Parathyroid adenoma (tissue), 2 donors: Measurements from ENCODE around the gene IWS1.
"Not testable (repeated sequence)": the region's sequence is repeated elsewhere in the genome, so short reads cannot be mapped to it uniquely, and the experiment has no call there.

Source experiments
- H2AFZ ChIP-seq: fragments of 300-600 bp; sonication (generic); one replicate; pipeline ENCODE4 v1.7.0; 2017; ENCODE audit warnings: antibody characterized with exemption, mild to moderate bottlenecking
- H3K27ac ChIP-seq: fragments of 300-600 bp; sonication (generic); one replicate; pipeline ENCODE4 v1.7.0; 2017
- H3K27me3 ChIP-seq: fragments of 300-600 bp; sonication (generic); one replicate; pipeline ENCODE4 v1.7.0; 2017; ENCODE audit warnings: low read length; ENCODE audit not compliant: control insufficient read depth, insufficient read depth
- H3K36me3 ChIP-seq: fragments of 300-600 bp; sonication (generic); one replicate; pipeline ENCODE4 v1.7.0; 2017; ENCODE audit warnings: low read length; ENCODE audit not compliant: control insufficient read depth, insufficient read depth
- H3K4me1 ChIP-seq: fragments of 300-600 bp; sonication (generic); one replicate; pipeline ENCODE4 v1.7.0; 2017; ENCODE audit warnings: control low read depth
- H3K4me2 ChIP-seq: fragments of 300-600 bp; sonication (generic); one replicate; pipeline ENCODE4 v1.7.0; 2017; ENCODE audit warnings: low read length
- H3K4me3 ChIP-seq: fragments of 300-600 bp; sonication (generic); one replicate; pipeline ENCODE4 v1.7.0; 2017; ENCODE audit warnings: low read depth, low read length
- H3K79me2 ChIP-seq: fragments of 300-600 bp; sonication (generic); one replicate; pipeline ENCODE4 v1.7.0; 2017; ENCODE audit warnings: control low read depth
- H3K9ac ChIP-seq: fragments of 300-600 bp; sonication (generic); one replicate; pipeline ENCODE4 v1.7.0; 2017; ENCODE audit warnings: mild to moderate bottlenecking
- H3K9me3 ChIP-seq: fragments of 300-600 bp; sonication (generic); one replicate; pipeline ENCODE4 v1.7.0; 2017; ENCODE audit warnings: low read length; ENCODE audit not compliant: control insufficient read depth
- TF ChIP-seq, protein P1 (sequence below): fragments of 300-600 bp; sonication (generic); IDR thresholded peaks from one replicate; pipeline ENCODE4 v1.7.0; 2017; ENCODE audit warnings: antibody characterized with exemption, mild to moderate bottlenecking
- donor health status: primary hyperparathyroidism.

IWS1 gene

DNA sequence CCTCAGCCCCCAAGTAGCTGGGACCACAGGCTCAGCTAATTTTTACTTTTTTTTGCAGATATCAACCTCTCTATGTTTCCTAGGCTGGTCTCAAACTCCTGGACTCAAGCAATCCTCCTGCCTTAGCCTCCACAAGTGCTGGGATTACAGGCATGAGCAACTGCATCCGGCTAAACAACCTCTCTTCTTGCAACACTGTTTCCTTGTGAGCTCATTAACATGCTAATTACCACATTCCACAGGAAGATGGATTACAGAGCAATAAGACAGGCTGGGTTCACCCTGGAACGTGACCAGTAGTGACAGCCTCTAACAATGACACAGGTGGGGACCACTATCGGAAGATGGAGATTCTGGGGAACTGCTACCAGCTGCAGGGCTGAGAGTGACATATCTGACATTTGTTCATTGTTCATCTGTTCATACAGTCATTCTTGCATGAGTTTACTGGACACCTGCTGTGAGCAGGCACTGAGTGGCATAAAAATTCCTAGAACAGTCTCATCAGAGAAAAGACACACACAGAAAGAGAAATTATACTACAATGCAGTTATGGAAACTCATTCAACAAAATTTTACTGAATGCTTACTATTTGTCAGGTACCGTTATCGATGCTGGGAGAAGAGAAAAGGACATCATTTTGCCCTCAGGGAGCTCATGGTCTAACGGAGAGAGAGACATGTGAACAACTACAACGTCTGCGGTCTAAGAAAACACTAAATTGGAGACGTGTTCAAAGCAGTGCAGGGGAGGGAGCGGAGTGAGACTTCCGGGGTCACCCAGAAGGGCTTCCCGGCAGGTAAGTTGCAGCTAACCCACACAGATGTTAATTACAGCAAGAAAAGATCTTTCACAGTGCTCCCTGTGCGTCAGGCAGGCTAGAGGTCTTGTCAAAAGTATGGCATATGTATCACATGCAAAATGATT, 70.5 kb downstream of the IWS1 start:
- Histone ChIP-seq H2AFZ (no peak overlapping the region), H3K4me3 (no peak overlapping the region), H3K4me2 (no peak overlapping the region), H3K27ac (no peak overlapping the region), H3K79me2 (no peaks in the 10 kb centered on the region), H3K27me3 (no peaks in the 10 kb centered on the region), H3K9ac (no peak overlapping the region), H3K4me1 (peaks cover 4% of the 10 kb centered on the region), H3K9me3 (no peaks in the 10 kb centered on the region), H3K36me3 (no peaks in the 10 kb centered on the region)
- TF ChIP-seq, protein P1, sequence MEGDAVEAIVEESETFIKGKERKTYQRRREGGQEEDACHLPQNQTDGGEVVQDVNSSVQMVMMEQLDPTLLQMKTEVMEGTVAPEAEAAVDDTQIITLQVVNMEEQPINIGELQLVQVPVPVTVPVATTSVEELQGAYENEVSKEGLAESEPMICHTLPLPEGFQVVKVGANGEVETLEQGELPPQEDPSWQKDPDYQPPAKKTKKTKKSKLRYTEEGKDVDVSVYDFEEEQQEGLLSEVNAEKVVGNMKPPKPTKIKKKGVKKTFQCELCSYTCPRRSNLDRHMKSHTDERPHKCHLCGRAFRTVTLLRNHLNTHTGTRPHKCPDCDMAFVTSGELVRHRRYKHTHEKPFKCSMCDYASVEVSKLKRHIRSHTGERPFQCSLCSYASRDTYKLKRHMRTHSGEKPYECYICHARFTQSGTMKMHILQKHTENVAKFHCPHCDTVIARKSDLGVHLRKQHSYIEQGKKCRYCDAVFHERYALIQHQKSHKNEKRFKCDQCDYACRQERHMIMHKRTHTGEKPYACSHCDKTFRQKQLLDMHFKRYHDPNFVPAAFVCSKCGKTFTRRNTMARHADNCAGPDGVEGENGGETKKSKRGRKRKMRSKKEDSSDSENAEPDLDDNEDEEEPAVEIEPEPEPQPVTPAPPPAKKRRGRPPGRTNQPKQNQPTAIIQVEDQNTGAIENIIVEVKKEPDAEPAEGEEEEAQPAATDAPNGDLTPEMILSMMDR, result no peak

DNA sequence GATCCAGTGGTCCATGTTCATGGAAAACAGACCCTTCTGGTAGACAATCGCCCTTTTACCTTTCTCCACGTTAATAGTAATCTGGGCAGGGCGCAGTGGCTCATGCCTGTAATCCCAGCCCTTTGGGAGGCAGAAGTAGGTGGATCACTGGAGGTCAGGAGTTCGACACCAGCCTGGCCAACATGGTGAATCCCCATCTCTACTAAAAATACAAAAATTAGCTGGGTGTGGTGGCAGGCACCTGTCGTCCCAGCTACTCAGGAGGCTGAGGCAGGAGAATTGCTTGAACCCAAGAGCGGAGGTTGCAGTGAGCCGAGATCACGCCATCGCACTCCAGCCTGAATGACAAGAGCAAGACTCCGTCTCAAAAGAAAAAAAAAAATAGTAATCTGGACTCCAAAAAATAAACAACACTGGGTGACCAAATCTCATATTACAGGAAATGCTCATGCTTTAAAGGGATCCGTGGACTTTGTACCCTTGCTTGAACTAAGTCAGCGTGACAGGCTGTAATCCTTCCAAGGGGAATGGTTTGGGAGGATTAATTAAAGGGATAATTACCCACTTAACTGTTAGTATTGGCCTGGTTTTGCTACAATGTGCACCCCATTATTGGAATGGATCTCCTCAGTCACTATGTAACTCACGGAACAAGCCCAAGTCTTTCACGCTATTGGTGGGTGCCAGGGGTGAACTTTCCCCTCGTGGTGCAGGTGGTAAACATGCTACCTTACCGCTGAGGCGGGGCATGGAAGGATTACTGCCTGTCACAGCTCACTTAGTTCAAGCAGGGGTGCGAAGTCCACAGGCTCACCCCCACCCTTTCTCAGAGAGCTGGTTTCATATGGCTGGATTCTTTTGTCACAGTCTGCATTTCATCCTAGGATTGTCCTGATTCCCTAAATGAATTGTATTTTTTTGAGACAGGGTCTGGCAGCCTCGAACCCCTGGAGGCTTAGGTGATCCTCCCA, 71.4 kb downstream of the IWS1 start:
- Histone ChIP-seq H3K9ac (no peak overlapping the region), H3K4me1 (peaks cover 4% of the 10 kb centered on the region), H3K27ac (no peak overlapping the region), H3K79me2 (no peaks in the 10 kb centered on the region), H3K36me3 (no peaks in the 10 kb centered on the region), H3K4me2 (peak overlapping the region; percentile 37), H3K4me3 (no peak overlapping the region), H2AFZ (peak overlapping the region; percentile 29), H3K27me3 (no peaks in the 10 kb centered on the region), H3K9me3 (no peaks in the 10 kb centered on the region)
- TF ChIP-seq, protein P1, result no peak

DNA sequence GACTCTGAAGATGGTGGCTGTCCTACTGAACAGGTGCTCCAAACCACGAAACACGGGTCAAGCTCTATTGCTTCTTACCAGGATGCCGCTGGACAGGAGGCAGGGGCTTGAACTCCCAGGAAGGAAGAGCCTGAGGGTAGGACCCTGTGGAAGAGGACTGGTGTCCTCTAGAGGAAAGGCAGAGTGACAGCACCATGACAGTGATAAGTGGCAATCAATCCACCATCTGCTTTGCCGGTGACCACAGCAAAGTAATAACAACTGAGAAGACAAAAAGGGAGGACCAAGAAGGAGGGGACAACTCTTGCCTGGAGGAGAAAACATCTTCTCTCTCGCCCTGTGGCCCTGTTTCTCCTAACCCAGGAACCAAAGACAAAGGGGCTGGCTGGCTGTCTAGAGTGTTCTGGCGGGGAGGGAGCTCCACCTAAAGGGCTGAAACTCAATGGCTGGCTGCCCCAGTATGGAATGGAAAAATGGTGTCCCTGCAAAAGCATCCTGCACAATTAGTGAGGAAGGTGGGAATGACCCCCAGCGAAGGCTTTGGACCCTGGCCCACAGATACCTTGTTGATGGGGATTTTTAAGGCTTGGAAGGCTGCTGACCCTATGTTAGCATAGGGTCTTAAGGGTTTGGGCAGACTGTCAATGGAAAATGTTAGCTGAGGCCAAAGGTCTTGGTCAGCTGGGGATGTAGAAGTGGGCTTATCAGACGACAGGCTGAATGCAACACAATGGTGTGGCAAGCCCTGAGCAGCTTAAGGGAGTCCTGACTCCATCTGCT, 72.7 kb downstream of the IWS1 start:
- H3K9me3 ChIP-seq, result no peaks in the 10 kb centered on the region
- H3K79me2 ChIP-seq, result no peaks in the 10 kb centered on the region
- no peak overlapping the region for H3K4me3 ChIP-seq
- H3K27ac ChIP-seq, result no peak overlapping the region
- H3K9ac ChIP-seq, result no peak overlapping the region
- no peaks in the 10 kb centered on the region for H3K36me3 ChIP-seq
- TF ChIP-seq, protein P1, result peak; percentile 19
- no peak overlapping the region for H2AFZ ChIP-seq
- H3K27me3 ChIP-seq, result no peaks in the 10 kb centered on the region
- peaks cover 4% of the 10 kb centered on the region for H3K4me1 ChIP-seq
- no peak overlapping the region for H3K4me2 ChIP-seq

DNA sequence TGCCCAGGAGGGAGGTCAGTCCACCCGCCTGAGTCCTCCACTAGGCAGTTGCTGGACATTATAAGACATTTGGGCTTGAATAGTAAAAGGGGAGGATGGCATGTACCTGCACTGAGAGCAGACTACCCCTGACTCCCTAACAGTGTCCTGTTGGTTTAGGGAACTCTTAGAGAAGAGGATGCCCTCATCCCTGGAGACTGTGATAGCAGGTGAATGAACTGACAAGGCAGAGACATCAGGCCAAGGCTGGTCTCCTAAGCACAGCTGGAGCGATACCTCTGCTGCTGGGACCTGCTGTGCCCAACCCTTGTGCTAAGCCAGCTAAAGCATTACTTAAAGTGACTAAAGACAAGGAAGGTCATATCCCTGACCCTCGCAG, 73.3 kb downstream of the IWS1 start:
- H3K27me3 ChIP-seq, result no peaks in the 10 kb centered on the region
- no peak overlapping the region for H3K4me3 ChIP-seq
- H3K36me3 ChIP-seq, result no peaks in the 10 kb centered on the region

DNA sequence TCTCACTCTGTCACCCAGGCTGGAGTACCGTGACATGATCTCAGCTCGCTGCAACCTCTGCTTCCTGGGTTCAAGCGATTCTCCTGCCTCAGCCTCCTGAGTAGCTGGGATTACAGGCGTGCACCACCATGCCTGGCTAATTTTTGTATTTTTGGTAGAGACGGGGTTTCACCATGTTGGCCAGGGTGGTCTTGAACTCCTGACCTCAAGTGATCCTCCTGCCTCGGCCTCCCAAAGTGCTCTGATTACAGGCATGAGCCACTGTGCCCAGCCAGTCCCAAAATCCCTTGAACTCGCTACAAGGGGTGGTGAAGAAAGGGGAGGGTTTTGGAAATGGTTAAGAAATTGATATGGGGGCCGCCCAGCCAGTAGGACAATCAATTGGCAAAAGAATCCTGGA, 73.9 kb downstream of the IWS1 start:
- H3K27ac ChIP-seq, H3K9me3 ChIP-seq, H3K4me2 ChIP-seq, H3K79me2 ChIP-seq, H3K9ac ChIP-seq, H3K4me3 ChIP-seq, H2AFZ ChIP-seq, H3K36me3 ChIP-seq, H3K4me1 ChIP-seq, H3K27me3 ChIP-seq: not testable (repeated sequence)

More for the DNA sequence above, 73.3 kb downstream of the IWS1 start:
- H3K4me1 ChIP-seq, result peaks cover 4% of the 10 kb centered on the region
- H3K4me2 ChIP-seq, result no peak overlapping the region
- no peak overlapping the region for H3K9ac ChIP-seq
- TF ChIP-seq, protein P1, result no peak
- H3K79me2 ChIP-seq, result no peaks in the 10 kb centered on the region
- no peaks in the 10 kb centered on the region for H3K9me3 ChIP-seq
- H2AFZ ChIP-seq, result no peak overlapping the region
- no peak overlapping the region for H3K27ac ChIP-seq
